ENCODE measurements around the gene ST3GAL3. TPM values are rescaled to one million over a fixed set of nuclear protein-coding genes. Genes with fewer than 3 reads are reported as not detected.

Gene ST3GAL3
- total and polyA plus RNA-seq, 2 experiments from 2014 or later = 4.5 to 7.0 TPM

DNA sequence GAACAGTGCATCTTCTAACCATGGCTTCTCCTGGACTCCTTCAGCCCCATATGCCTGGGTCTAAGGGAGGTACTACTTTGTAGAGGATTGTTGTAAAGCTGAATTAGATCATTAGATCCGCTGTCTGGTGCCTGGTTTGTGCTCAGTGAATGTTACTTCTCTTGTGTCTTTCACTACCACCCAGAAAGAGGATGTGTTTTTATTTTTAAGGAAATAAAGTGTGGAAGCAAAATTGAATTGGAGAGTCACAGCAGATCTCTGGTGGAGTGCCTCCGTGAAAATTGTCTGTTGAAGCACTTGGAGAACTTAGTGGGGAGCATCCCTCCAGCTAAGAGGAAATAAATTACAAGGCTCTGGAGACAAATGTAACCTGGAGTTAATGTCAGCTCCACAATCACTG, 124.5 kb downstream of the ST3GAL3 start:
- TF ChIP-seq ZNF114 (CRISPR knock-in tag; IDR thresholded peaks at IDR 0.05) = no peak
- no peak for TF ChIP-seq CREB1 (CRISPR knock-in tag; IDR thresholded peaks at IDR 0.05; ENCODE audit: low read depth)
- TF ChIP-seq, protein P1, sequence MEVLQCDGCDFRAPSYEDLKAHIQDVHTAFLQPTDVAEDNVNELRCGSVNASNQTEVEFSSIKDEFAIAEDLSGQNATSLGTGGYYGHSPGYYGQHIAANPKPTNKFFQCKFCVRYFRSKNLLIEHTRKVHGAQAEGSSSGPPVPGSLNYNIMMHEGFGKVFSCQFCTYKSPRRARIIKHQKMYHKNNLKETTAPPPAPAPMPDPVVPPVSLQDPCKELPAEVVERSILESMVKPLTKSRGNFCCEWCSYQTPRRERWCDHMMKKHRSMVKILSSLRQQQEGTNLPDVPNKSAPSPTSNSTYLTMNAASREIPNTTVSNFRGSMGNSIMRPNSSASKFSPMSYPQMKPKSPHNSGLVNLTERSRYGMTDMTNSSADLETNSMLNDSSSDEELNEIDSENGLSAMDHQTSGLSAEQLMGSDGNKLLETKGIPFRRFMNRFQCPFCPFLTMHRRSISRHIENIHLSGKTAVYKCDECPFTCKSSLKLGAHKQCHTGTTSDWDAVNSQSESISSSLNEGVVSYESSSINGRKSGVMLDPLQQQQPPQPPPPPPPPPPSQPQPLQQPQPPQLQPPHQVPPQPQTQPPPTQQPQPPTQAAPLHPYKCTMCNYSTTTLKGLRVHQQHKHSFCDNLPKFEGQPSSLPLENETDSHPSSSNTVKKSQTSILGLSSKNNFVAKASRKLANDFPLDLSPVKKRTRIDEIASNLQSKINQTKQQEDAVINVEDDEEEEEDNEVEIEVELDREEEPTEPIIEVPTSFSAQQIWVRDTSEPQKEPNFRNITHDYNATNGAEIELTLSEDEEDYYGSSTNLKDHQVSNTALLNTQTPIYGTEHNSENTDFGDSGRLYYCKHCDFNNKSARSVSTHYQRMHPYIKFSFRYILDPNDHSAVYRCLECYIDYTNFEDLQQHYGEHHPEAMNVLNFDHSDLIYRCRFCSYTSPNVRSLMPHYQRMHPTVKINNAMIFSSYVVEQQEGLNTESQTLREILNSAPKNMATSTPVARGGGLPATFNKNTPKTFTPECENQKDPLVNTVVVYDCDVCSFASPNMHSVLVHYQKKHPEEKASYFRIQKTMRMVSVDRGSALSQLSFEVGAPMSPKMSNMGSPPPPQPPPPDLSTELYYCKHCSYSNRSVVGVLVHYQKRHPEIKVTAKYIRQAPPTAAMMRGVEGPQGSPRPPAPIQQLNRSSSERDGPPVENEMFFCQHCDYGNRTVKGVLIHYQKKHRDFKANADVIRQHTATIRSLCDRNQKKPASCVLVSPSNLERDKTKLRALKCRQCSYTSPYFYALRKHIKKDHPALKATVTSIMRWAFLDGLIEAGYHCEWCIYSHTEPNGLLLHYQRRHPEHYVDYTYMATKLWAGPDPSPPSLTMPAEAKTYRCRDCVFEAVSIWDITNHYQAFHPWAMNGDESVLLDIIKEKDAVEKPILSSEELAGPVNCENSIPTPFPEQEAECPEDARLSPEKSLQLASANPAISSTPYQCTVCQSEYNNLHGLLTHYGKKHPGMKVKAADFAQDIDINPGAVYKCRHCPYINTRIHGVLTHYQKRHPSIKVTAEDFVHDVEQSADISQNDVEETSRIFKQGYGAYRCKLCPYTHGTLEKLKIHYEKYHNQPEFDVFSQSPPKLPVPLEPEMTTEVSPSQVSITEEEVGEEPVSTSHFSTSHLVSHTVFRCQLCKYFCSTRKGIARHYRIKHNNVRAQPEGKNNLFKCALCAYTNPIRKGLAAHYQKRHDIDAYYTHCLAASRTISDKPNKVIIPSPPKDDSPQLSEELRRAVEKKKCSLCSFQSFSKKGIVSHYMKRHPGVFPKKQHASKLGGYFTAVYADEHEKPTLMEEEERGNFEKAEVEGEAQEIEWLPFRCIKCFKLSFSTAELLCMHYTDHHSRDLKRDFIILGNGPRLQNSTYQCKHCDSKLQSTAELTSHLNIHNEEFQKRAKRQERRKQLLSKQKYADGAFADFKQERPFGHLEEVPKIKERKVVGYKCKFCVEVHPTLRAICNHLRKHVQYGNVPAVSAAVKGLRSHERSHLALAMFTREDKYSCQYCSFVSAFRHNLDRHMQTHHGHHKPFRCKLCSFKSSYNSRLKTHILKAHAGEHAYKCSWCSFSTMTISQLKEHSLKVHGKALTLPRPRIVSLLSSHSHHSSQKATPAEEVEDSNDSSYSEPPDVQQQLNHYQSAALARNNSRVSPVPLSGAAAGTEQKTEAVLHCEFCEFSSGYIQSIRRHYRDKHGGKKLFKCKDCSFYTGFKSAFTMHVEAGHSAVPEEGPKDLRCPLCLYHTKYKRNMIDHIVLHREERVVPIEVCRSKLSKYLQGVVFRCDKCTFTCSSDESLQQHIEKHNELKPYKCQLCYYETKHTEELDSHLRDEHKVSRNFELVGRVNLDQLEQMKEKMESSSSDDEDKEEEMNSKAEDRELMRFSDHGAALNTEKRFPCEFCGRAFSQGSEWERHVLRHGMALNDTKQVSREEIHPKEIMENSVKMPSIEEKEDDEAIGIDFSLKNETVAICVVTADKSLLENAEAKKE (CRISPR knock-in tag; IDR thresholded peaks at IDR 0.05) = no peak
- TF ChIP-seq POLR2AphosphoS5 (IDR thresholded peaks at IDR 0.05; ENCODE audit: low read depth) = no peak
- TF ChIP-seq, protein P2, sequence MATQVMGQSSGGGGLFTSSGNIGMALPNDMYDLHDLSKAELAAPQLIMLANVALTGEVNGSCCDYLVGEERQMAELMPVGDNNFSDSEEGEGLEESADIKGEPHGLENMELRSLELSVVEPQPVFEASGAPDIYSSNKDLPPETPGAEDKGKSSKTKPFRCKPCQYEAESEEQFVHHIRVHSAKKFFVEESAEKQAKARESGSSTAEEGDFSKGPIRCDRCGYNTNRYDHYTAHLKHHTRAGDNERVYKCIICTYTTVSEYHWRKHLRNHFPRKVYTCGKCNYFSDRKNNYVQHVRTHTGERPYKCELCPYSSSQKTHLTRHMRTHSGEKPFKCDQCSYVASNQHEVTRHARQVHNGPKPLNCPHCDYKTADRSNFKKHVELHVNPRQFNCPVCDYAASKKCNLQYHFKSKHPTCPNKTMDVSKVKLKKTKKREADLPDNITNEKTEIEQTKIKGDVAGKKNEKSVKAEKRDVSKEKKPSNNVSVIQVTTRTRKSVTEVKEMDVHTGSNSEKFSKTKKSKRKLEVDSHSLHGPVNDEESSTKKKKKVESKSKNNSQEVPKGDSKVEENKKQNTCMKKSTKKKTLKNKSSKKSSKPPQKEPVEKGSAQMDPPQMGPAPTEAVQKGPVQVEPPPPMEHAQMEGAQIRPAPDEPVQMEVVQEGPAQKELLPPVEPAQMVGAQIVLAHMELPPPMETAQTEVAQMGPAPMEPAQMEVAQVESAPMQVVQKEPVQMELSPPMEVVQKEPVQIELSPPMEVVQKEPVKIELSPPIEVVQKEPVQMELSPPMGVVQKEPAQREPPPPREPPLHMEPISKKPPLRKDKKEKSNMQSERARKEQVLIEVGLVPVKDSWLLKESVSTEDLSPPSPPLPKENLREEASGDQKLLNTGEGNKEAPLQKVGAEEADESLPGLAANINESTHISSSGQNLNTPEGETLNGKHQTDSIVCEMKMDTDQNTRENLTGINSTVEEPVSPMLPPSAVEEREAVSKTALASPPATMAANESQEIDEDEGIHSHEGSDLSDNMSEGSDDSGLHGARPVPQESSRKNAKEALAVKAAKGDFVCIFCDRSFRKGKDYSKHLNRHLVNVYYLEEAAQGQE (IDR thresholded peaks at IDR 0.05; ENCODE audit: unreplicated experiment) = no peak
- TF ChIP-seq ETS1 (IDR thresholded peaks at IDR 0.05) = no peak
- no peak for TF ChIP-seq EZH2phosphoT487 (IDR thresholded peaks at IDR 0.05; ENCODE audit: unreplicated experiment)
- TF ChIP-seq ZNF331 (CRISPR knock-in tag; IDR thresholded peaks at IDR 0.05; ENCODE audit: low read depth) = no peak
- TF ChIP-seq NANOG (IDR thresholded peaks at IDR 0.05; ENCODE audit: borderline replicate concordance) = no peak
- TF ChIP-seq, protein P3, sequence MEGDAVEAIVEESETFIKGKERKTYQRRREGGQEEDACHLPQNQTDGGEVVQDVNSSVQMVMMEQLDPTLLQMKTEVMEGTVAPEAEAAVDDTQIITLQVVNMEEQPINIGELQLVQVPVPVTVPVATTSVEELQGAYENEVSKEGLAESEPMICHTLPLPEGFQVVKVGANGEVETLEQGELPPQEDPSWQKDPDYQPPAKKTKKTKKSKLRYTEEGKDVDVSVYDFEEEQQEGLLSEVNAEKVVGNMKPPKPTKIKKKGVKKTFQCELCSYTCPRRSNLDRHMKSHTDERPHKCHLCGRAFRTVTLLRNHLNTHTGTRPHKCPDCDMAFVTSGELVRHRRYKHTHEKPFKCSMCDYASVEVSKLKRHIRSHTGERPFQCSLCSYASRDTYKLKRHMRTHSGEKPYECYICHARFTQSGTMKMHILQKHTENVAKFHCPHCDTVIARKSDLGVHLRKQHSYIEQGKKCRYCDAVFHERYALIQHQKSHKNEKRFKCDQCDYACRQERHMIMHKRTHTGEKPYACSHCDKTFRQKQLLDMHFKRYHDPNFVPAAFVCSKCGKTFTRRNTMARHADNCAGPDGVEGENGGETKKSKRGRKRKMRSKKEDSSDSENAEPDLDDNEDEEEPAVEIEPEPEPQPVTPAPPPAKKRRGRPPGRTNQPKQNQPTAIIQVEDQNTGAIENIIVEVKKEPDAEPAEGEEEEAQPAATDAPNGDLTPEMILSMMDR (conservative IDR thresholded peaks at IDR 0.05; ENCODE audit: low read depth in 2 of 2) = no peak
- TF ChIP-seq EZH2 (IDR thresholded peaks at IDR 0.05; ENCODE audit: low read depth, unreplicated experiment) = no peak
- no peak for TF ChIP-seq STAT1 (IDR thresholded peaks at IDR 0.05; ENCODE audit: unreplicated experiment)
- TF ChIP-seq JUNB (IDR thresholded peaks at IDR 0.05; ENCODE audit: unreplicated experiment) = no peak
- no peak overlapping the region for H3K27ac Mint-ChIP-seq
- no peaks in the 10 kb centered on the region for H3K36me3 ChIP-seq (ENCODE audit: insufficient read depth)
- H3K4me1 ChIP-seq (ENCODE audit: insufficient read depth) = peaks cover 30% of the 10 kb centered on the region
- H3K4me3 Mint-ChIP-seq = no peak overlapping the region
- H3K9me2 ChIP-seq (ENCODE audit: insufficient read depth) = 0 out of 2 replicates have a peak, but pooled peaks cover 3% of the 10 kb centered on the region
- no peaks in the 10 kb centered on the region for H3F3A ChIP-seq (replicated peaks; ENCODE audit: low read depth)
- H3K4me1 Mint-ChIP-seq = peaks cover 43% of the 10 kb centered on the region
- H4K20me1 ChIP-seq (replicated peaks; ENCODE audit: insufficient read depth) = no peaks in the 10 kb centered on the region
- H3K9me3 Mint-ChIP-seq = no peaks in the 10 kb centered on the region
- no peak overlapping the region for H3K4me2 ChIP-seq
- DNase-seq (ENCODE audit: low spot score) (no peak), ATAC-seq (no peak)
- no peak overlapping the region for H2AFZ ChIP-seq
- H3K27ac ChIP-seq (ENCODE audit: low read depth) = no peak overlapping the region
- H3K79me2 ChIP-seq (replicated peaks; ENCODE audit: insufficient read depth) = no peaks in the 10 kb centered on the region
- peaks cover 3% of the 10 kb centered on the region; the same call in 1 of the 3 replicates for H3K36me3 Mint-ChIP-seq (ENCODE audit: low read depth)
- H3K4me3 ChIP-seq = no peak overlapping the region
- peaks cover 10% of the 10 kb centered on the region for H3K27me3 Mint-ChIP-seq (ENCODE audit: insufficient read depth, low read depth, poor library complexity)
- no peaks in the 10 kb centered on the region for H3K27me3 ChIP-seq (ENCODE audit: insufficient read depth)

All from GM23338 (cell line).